Ascending aorta (tissue), 2 donors: ENCODE measurements around the gene ARPC2. TPM values are rescaled to one million over a fixed set of nuclear protein-coding genes. Genes with fewer than 3 reads are reported as not detected.

Source experiments
- DNase-seq, 2 donors: peaks; one replicate each; pipeline ENCODE4 v3.0.0-alpha.2; 2019; ENCODE audit warnings: low spot score in 2 of 2
- H3K27ac ChIP-seq, 2 donors: fragments of 200-600 bp; sonication (generic); one replicate each; pipeline ENCODE4 v1.5.1; 2016 to 2017; ENCODE audit warnings: mild to moderate bottlenecking in 1 of 2
- H3K27me3 ChIP-seq: fragments of 200-600 bp; sonication (generic); one replicate; pipeline ENCODE4 v1.5.1; 2017
- H3K36me3 ChIP-seq, 2 donors: fragments of 200-600 bp; sonication (generic); one replicate each; pipeline ENCODE4 v1.5.1; 2016
- H3K4me1 ChIP-seq, 2 donors: fragments of 200-600 bp; sonication (generic); one replicate each; pipeline ENCODE4 v1.5.1; 2016 to 2017; ENCODE audit warnings: mild to moderate bottlenecking in 1 of 2
- H3K4me3 ChIP-seq, 2 donors: fragments of 200-600 bp; sonication (generic); one replicate each; pipeline ENCODE4 v1.5.1; 2016 to 2017; ENCODE audit warnings: mild to moderate bottlenecking in 1 of 2
- H3K9me3 ChIP-seq, 2 donors: fragments of 200-600 bp; sonication (generic); one replicate each; pipeline ENCODE4 v1.5.1; 2016
- intact Hi-C: fragments of 100-400 bp; cut with DNase I; formaldehyde crosslinking; loops from one replicate; pipeline ENCODE4 v1.15.1; 2023
- total RNA-seq: library from RNA; depleted of rRNA; stranded (reverse); fragments of >200 nt; gene quantifications from one replicate; pipeline ENCODE4 v1.1.0, GENCODE V29; 2016
- TF ChIP-seq, protein P1 (sequence below), 3 experiments: fragments of 200-600 bp in 2 of 3; fragments of 450-650 bp in 1 of 3; sonication (generic) in 2 of 3; IDR thresholded peaks; one replicate each; pipeline ENCODE4 v1.5.1; 2016 to 2019; ENCODE audit warnings: antibody characterized with exemption in 3 of 3, mild to moderate bottlenecking in 1 of 3, moderate library complexity in 1 of 3

Gene ARPC2
- total RNA-seq, 1 donor from 2014 or later = 237 TPM

GRCh38 chr2:218298314-218298875 lies 81.4 kb downstream of the ARPC2 start:
- TF ChIP-seq, protein P1, sequence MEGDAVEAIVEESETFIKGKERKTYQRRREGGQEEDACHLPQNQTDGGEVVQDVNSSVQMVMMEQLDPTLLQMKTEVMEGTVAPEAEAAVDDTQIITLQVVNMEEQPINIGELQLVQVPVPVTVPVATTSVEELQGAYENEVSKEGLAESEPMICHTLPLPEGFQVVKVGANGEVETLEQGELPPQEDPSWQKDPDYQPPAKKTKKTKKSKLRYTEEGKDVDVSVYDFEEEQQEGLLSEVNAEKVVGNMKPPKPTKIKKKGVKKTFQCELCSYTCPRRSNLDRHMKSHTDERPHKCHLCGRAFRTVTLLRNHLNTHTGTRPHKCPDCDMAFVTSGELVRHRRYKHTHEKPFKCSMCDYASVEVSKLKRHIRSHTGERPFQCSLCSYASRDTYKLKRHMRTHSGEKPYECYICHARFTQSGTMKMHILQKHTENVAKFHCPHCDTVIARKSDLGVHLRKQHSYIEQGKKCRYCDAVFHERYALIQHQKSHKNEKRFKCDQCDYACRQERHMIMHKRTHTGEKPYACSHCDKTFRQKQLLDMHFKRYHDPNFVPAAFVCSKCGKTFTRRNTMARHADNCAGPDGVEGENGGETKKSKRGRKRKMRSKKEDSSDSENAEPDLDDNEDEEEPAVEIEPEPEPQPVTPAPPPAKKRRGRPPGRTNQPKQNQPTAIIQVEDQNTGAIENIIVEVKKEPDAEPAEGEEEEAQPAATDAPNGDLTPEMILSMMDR (IDR thresholded peaks at IDR 0.05) = no peak
- no peak overlapping the region for H3K4me3 ChIP-seq
- peak overlapping the region; percentile 98 to 99 for H3K27ac ChIP-seq
- no peaks in the 10 kb centered on the region for H3K36me3 ChIP-seq
- intact Hi-C loops = loop anchor here (1.0 kb wide), 1 partner anchor 26 kb away; no protein-coding TSS in a partner anchor
- H3K9me3 ChIP-seq = no peaks in the 10 kb centered on the region
- no peaks in the 10 kb centered on the region for H3K27me3 ChIP-seq
- no peak for DNase-seq
- peaks cover 14 to 49% of the 10 kb centered on the region in 2 donors for H3K4me1 ChIP-seq

GRCh38 chr2:218300141-218300540 lies 83.2 kb downstream of the ARPC2 start:
- intact Hi-C loops = loop anchor here (2.0 to 5.0 kb wide), 3 partner anchors 23 to 167 kb away; no protein-coding TSS in a partner anchor
- TF ChIP-seq, protein P1 (IDR thresholded peaks at IDR 0.05) = no peak
- DNase-seq = no peak
- Histone ChIP-seq H3K4me3 (no peak overlapping the region), H3K36me3 (no peaks in the 10 kb centered on the region), H3K27me3 (no peaks in the 10 kb centered on the region), H3K9me3 (no peaks in the 10 kb centered on the region), H3K27ac (no peak overlapping the region), H3K4me1 (peaks cover 8 to 31% of the 10 kb centered on the region in 2 donors)

DNA sequence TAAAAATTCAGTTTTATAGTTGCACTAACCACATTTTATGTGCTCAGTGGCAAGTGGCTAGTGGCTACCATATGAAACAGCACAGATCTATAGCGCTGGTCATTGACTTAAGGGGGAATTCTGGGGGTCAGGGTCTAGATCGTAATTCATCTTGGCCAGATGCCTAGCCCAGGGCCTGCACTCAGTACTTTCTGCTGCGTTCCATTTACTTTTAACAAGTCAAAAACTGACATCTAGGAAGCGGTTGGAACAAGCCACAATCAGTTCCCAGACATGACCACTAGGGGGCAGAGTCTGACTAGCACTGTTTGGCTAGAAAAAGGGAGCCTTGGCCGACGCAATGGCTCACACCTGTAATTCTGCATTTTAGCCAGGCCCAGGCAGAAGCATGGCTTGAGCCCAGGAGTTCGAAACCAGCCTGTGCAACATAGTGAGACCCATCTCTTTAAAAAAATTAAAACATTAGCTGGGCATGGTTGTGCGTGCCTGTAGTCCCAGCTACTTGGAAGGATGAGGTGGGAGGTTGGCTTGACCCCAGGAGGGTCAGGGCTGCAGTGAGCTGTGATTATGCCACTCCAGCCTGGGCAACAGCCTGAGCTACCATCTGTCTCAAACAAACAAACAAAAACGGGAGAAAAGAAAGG lies 84.3 kb downstream of the ARPC2 start:
- Histone ChIP-seq H3K27ac (peak overlapping the region in 1 of 2 donors; percentile 4), H3K4me1 (peaks cover 0 to 21% of the 10 kb centered on the region in 2 donors), H3K4me3 (no peak overlapping the region), H3K36me3 (no peaks in the 10 kb centered on the region), H3K9me3 (no peaks in the 10 kb centered on the region), H3K27me3 (no peaks in the 10 kb centered on the region)
- intact Hi-C loops = loop anchor here (1.0 to 5.0 kb wide), 5 partner anchors 22 to 166 kb away; partner anchors contain the start of gene CATIP
- TF ChIP-seq, protein P1 (IDR thresholded peaks at IDR 0.05) = peak; percentile 94 to 96 (median 95)
- DNase-seq = peak in 1 of 2 donors; percentile 94

Other genes starting within 250 kb of the ARPC2 start
- gene TNS1, start 214.2 kb upstream of the ARPC2 start, total RNA-seq = 1,334 TPM
- gene RUFY4, start 147.9 kb upstream of the ARPC2 start, total RNA-seq = not detected
- gene CXCR2, start 91.2 kb upstream of the ARPC2 start, total RNA-seq = not detected
- gene CXCR1, start 50.2 kb upstream of the ARPC2 start, total RNA-seq = not detected
- gene GPBAR1, start 43.8 kb downstream of the ARPC2 start, total RNA-seq = not detected
- gene AAMP, start 52.9 kb downstream of the ARPC2 start, total RNA-seq = 73.7 TPM
- gene PNKD, start 53.3 kb downstream of the ARPC2 start, total RNA-seq = 45.8 TPM
- 320 TPM for gene TMBIM1, start 75.3 kb downstream of the ARPC2 start, total RNA-seq
- not detected for gene CATIP, start 139.7 kb downstream of the ARPC2 start, total RNA-seq
- 16.4 TPM for gene SLC11A1, start 165.1 kb downstream of the ARPC2 start, total RNA-seq
- gene CTDSP1, start 182.7 kb downstream of the ARPC2 start, total RNA-seq = 144 TPM
- gene VIL1, start 201.9 kb downstream of the ARPC2 start, total RNA-seq = not detected